Smooth muscle cell (in vitro differentiated cells): ENCODE data around the gene OR5B12. TPM values are rescaled to one million over a fixed set of nuclear protein-coding genes. Genes with fewer than 3 reads are reported as not detected.

Experiments
- DNase-seq: peaks from one replicate; lab custom pipeline; 2025; ENCODE audit not compliant: unreplicated experiment; lab: John Stamatoyannopoulos, UW
- H2AFZ ChIP-seq: fragments of 200-600 bp; sonication (generic); 2 replicates; pipeline ENCODE4 v1.6.0; 2016; ENCODE audit warnings: antibody characterized with exemption, low read depth, mild to moderate bottlenecking
- H3F3A ChIP-seq: fragments of 200-600 bp; sonication (generic); 2 replicates; pipeline ENCODE4 v1.6.0; 2017; ENCODE audit warnings: antibody characterized with exemption, low read depth
- H3K27ac ChIP-seq: fragments of 200-600 bp; sonication (generic); 2 replicates; pipeline ENCODE4 v1.5.1; 2016; ENCODE audit warnings: low read depth, mild to moderate bottlenecking
- H3K27me3 ChIP-seq: fragments of 200-600 bp; sonication (generic); 2 replicates; pipeline ENCODE4 v1.6.1; 2016; ENCODE audit warnings: low read depth, mild to moderate bottlenecking
- H3K36me3 ChIP-seq: fragments of 200-600 bp; sonication (generic); 2 replicates; pipeline ENCODE4 v1.5.1; 2016; ENCODE audit warnings: low read depth
- H3K4me1 ChIP-seq: fragments of 200-600 bp; sonication (generic); 2 replicates; pipeline ENCODE4 v1.5.1; 2016; ENCODE audit warnings: low read depth
- H3K4me2 ChIP-seq: fragments of 200-600 bp; sonication (generic); 2 replicates; pipeline ENCODE4 v1.6.0; 2016; ENCODE audit warnings: mild to moderate bottlenecking
- H3K4me3 ChIP-seq: fragments of 200-600 bp; sonication (generic); 2 replicates; pipeline ENCODE4 v1.5.1; 2016; ENCODE audit warnings: mild to moderate bottlenecking
- H3K79me2 ChIP-seq: fragments of 200-600 bp; sonication (generic); 2 replicates; pipeline ENCODE4 v1.6.0; 2016; ENCODE audit warnings: low read depth, mild to moderate bottlenecking
- H3K9ac ChIP-seq: fragments of 200-600 bp; sonication (generic); 2 replicates; pipeline ENCODE4 v1.6.0; 2016; ENCODE audit warnings: low read depth
- H3K9me3 ChIP-seq: fragments of 200-600 bp; sonication (generic); replicated peaks from 2 replicates; pipeline ENCODE4 v1.5.1; 2016; ENCODE audit warnings: low read depth
- H4K20me1 ChIP-seq: fragments of 200-600 bp; sonication (generic); 2 replicates; pipeline ENCODE4 v1.6.0; 2016; ENCODE audit warnings: low read depth
- CTCF ChIP-seq: fragments of 200-600 bp; sonication (generic); IDR thresholded peaks from 2 replicates; pipeline ENCODE4 v1.5.1; 2017; ENCODE audit warnings: borderline replicate concordance, mild to moderate bottlenecking, antibody characterized with exemption; ENCODE audit not compliant: insufficient read depth, poor library complexity, severe bottlenecking
- WGBS: methylation state at CpG from one replicate; pipeline ENCODE4 v1.1.7; 2016; ENCODE audit warnings: low lambda C conversion rate; 5-methylcytosine and 5-hydroxymethylcytosine counted together
- polyA plus RNA-seq: library from polyadenylated mRNA; unstranded; fragments of >200 nt; fragmentation: Nextera tagmentation; extraction: Ambion mirVana; gene quantifications from 2 replicates; pipeline ENCODE4 v1.2.1, GENCODE V29; 2016
- total RNA-seq: library from RNA; depleted of rRNA; stranded (reverse); fragments of >200 nt; gene quantifications from 2 replicates; pipeline ENCODE4 v1.2.3, GENCODE V29; 2014

OR5B12 gene
- total and polyA plus RNA-seq, 2 experiments from 2014 or later, result not detected

DNA sequence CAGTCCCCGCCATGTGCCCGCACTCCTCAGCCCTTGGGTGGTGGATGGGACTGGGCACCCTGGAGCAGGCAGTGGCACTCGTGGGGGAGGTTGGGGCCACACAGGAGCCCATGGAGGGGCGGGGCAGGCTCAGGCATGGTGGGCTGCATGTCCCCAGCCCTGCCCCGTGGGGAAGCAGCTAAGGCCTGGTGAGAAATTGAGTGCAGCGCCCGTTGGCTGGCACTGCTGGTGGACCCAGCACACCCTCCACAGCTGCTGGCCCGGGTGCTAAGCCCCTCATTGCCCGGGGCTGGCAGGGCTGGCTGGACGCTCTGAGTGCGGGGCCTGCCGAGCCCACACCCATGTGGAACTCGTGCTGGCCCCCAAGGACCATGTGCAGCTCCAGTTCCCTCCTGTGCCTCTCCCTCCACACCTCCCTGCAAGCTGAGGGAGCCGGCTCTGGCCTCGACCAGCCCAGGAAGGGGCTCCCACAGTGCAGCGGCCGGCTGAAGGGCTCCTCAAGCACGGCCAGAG lies 51.4 kb downstream of the OR5B12 start:
- Histone ChIP-seq H3K4me3 (no peak overlapping the region), H3F3A (no peaks in the 10 kb centered on the region), H3K4me2 (no peak overlapping the region), H3K4me1 (no peaks in the 10 kb centered on the region), H2AFZ (no peak overlapping the region), H3K27ac (no peak overlapping the region), H3K36me3 (no peaks in the 10 kb centered on the region), H3K9me3 (peaks cover 8% of the 10 kb centered on the region), H3K9ac (no peak overlapping the region), H3K27me3 (no peaks in the 10 kb centered on the region), H4K20me1 (no peaks in the 10 kb centered on the region), H3K79me2 (no peaks in the 10 kb centered on the region)
- TF ChIP-seq CTCF, result no peak
- no peak for DNase-seq
- WGBS, result 83% methylated on average over 13 of the region's 18 CpGs

Other genes with a start within 250 kb of the OR5B12 start
- not detected in 2 replicates for gene OR1S2, start 238.1 kb downstream of the OR5B12 start, total RNA-seq
- not detected in 2 replicates for gene OR1S2, start 238.1 kb downstream of the OR5B12 start, polyA plus RNA-seq
- gene OR1S1, start 229.5 kb downstream of the OR5B12 start, total RNA-seq, result not detected in 2 replicates
- not detected in 2 replicates for gene OR1S1, start 229.5 kb downstream of the OR5B12 start, polyA plus RNA-seq
- not detected in 2 replicates for gene OR10Q1, start 213.3 kb downstream of the OR5B12 start, total RNA-seq
- gene OR10Q1, start 213.3 kb downstream of the OR5B12 start, polyA plus RNA-seq, result not detected in 2 replicates
- gene OR10W1, start 174.0 kb downstream of the OR5B12 start, total RNA-seq, result not detected in 2 replicates
- gene OR10W1, start 174.0 kb downstream of the OR5B12 start, polyA plus RNA-seq, result not detected in 2 replicates
- not detected in 2 replicates for gene OR5B17, start 83.2 kb downstream of the OR5B12 start, total RNA-seq
- gene OR5B17, start 83.2 kb downstream of the OR5B12 start, polyA plus RNA-seq, result not detected in 2 replicates
- not detected in 2 replicates for gene OR5B3, start 35.4 kb downstream of the OR5B12 start, total RNA-seq
- gene OR5B3, start 35.4 kb downstream of the OR5B12 start, polyA plus RNA-seq, result not detected in 2 replicates
- gene OR5B2, start 14.1 kb downstream of the OR5B12 start, total RNA-seq, result not detected in 2 replicates
- not detected in 2 replicates for gene OR5B2, start 14.1 kb downstream of the OR5B12 start, polyA plus RNA-seq
- gene OR5B21, start 65.9 kb upstream of the OR5B12 start, total RNA-seq, result not detected in 2 replicates
- not detected in 2 replicates for gene OR5B21, start 65.9 kb upstream of the OR5B12 start, polyA plus RNA-seq
- 1.9 and 2.1 TPM in 2 replicates for gene LPXN, start 133.6 kb upstream of the OR5B12 start, total RNA-seq
- 2.7 and 4.0 TPM in 2 replicates for gene LPXN, start 133.6 kb upstream of the OR5B12 start, polyA plus RNA-seq
- gene ZFP91, start 136.8 kb upstream of the OR5B12 start, total RNA-seq, result 43.0 and 47.4 TPM in 2 replicates
- 14.5 and 16.9 TPM in 2 replicates for gene ZFP91, start 136.8 kb upstream of the OR5B12 start, polyA plus RNA-seq
- gene CNTF, start 180.4 kb upstream of the OR5B12 start, total RNA-seq, result 2.2 and 3.9 TPM in 2 replicates
- 0.45 and 0.66 TPM in 2 replicates for gene CNTF, start 180.4 kb upstream of the OR5B12 start, polyA plus RNA-seq